ENCODE results near the gene SLCO4A1.

The SLCO4A1 gene

GRCh38 chr20:62606016-62606415 lies 36.3 kb upstream of the SLCO4A1 start:
- H3K4me3 ChIP-seq (ENCODE audit: low read depth, low read length): no peak overlapping the region

GRCh38 chr20:62606551-62607201 lies 35.6 kb upstream of the SLCO4A1 start:
- no peak overlapping the region for H3K4me3 ChIP-seq (ENCODE audit: low read depth, low read length)

- H3K4me3 ChIP-seq (ENCODE audit: low read depth, low read length): no peak overlapping the region
Observed at GRCh38 chr20:62607366-62608217, 34.7 kb upstream of the SLCO4A1 start.

GRCh38 chr20:62608218-62608565 lies 34.1 kb upstream of the SLCO4A1 start:
- no peak overlapping the region for H3K4me3 ChIP-seq (ENCODE audit: low read depth, low read length)

- no peak overlapping the region for H3K4me3 ChIP-seq (ENCODE audit: low read depth, low read length)
Observed at GRCh38 chr20:62609279-62609720, 33.0 kb upstream of the SLCO4A1 start.

GRCh38 chr20:62609811-62610757 lies 32.2 kb upstream of the SLCO4A1 start:
- no peak overlapping the region for H3K4me3 ChIP-seq (ENCODE audit: low read depth, low read length)

- H3K4me3 ChIP-seq (ENCODE audit: low read depth, low read length): no peak overlapping the region
Observed at GRCh38 chr20:62611012-62611411, 31.3 kb upstream of the SLCO4A1 start.

- H3K4me3 ChIP-seq (ENCODE audit: low read depth, low read length): no peak overlapping the region
Observed at GRCh38 chr20:62611819-62612218, 30.5 kb upstream of the SLCO4A1 start.

- H3K4me3 ChIP-seq (ENCODE audit: low read depth, low read length): no peak overlapping the region
Observed at GRCh38 chr20:62614085-62614960, 28.0 kb upstream of the SLCO4A1 start.

GRCh38 chr20:62614961-62615680 lies 27.2 kb upstream of the SLCO4A1 start:
- H3K4me3 ChIP-seq (ENCODE audit: low read depth, low read length): no peak overlapping the region

GRCh38 chr20:62615750-62616251 lies 26.5 kb upstream of the SLCO4A1 start:
- no peak overlapping the region for H3K4me3 ChIP-seq (ENCODE audit: low read depth, low read length)

GRCh38 chr20:62616728-62617621 lies 25.3 kb upstream of the SLCO4A1 start:
- H3K4me3 ChIP-seq (ENCODE audit: low read depth, low read length): no peak overlapping the region

GRCh38 chr20:62617711-62618483 lies 24.4 kb upstream of the SLCO4A1 start:
- H3K4me3 ChIP-seq (ENCODE audit: low read depth, low read length): no peak overlapping the region

- H3K4me3 ChIP-seq (ENCODE audit: low read depth, low read length): no peak overlapping the region
Observed at GRCh38 chr20:62618611-62619529, 23.4 kb upstream of the SLCO4A1 start.

- H3K4me3 ChIP-seq (ENCODE audit: low read depth, low read length): no peak overlapping the region
Observed at GRCh38 chr20:62620625-62621024, 21.7 kb upstream of the SLCO4A1 start.

- no peak overlapping the region for H3K4me3 ChIP-seq (ENCODE audit: low read depth, low read length)
Observed at GRCh38 chr20:62621251-62622110, 20.8 kb upstream of the SLCO4A1 start.

All from iPS-11a (cell line).